Kidney epithelial cell (primary cell): Measurements from ENCODE around the gene OSCAR. TPM values are rescaled to one million over a fixed set of nuclear protein-coding genes. Genes with fewer than 3 reads are reported as not detected.
"Not testable (repeated sequence)": the region's sequence is repeated elsewhere in the genome, so short reads cannot be mapped to it uniquely, and the experiment has no call there.

Experiments used
- DNase-seq: peaks from one replicate; pipeline ENCODE4 v3.0.0-alpha.2; 2010; ENCODE audit warnings: low read depth
- H3K27me3 ChIP-seq: 2 replicates; pipeline ENCODE4 v1.6.0; 2011; ENCODE audit warnings: low read length; ENCODE audit not compliant: control insufficient read depth, insufficient read depth
- H3K36me3 ChIP-seq: 2 replicates; pipeline ENCODE4 v1.5.1; 2011; ENCODE audit warnings: low read length; ENCODE audit not compliant: control insufficient read depth, insufficient read depth
- H3K4me3 ChIP-seq: 2 replicates; pipeline ENCODE4 v1.5.1; 2011; ENCODE audit warnings: low read depth, mild to moderate bottlenecking, control low read depth, low read length
- total RNA-seq: library from RNA; depleted of rRNA; stranded (reverse); fragments of >200 nt; gene quantifications from 2 replicates; pipeline ENCODE4 v1.2.3, GENCODE V29; 2015
- TF ChIP-seq, protein P1 (sequence below): IDR thresholded peaks from 2 replicates; pipeline ENCODE4 v1.5.1; 2011; ENCODE audit warnings: mild to moderate bottlenecking, moderate library complexity, low read length, control low read depth, inconsistent platforms; ENCODE audit not compliant: insufficient read depth, poor library complexity, severe bottlenecking

OSCAR gene
- total RNA-seq, 1 donor from 2014 or later = 22.9 TPM

GRCh38 chr19:54096617-54097106 is 3.9 kb downstream of the OSCAR start:
- H3K36me3 ChIP-seq = no peaks in the 10 kb centered on the region
- peak overlapping the region; percentile 11 for H3K4me3 ChIP-seq
- peaks cover 7% of the 10 kb centered on the region for H3K27me3 ChIP-seq
- DNase-seq = no peak
- TF ChIP-seq, protein P1, sequence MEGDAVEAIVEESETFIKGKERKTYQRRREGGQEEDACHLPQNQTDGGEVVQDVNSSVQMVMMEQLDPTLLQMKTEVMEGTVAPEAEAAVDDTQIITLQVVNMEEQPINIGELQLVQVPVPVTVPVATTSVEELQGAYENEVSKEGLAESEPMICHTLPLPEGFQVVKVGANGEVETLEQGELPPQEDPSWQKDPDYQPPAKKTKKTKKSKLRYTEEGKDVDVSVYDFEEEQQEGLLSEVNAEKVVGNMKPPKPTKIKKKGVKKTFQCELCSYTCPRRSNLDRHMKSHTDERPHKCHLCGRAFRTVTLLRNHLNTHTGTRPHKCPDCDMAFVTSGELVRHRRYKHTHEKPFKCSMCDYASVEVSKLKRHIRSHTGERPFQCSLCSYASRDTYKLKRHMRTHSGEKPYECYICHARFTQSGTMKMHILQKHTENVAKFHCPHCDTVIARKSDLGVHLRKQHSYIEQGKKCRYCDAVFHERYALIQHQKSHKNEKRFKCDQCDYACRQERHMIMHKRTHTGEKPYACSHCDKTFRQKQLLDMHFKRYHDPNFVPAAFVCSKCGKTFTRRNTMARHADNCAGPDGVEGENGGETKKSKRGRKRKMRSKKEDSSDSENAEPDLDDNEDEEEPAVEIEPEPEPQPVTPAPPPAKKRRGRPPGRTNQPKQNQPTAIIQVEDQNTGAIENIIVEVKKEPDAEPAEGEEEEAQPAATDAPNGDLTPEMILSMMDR = peak; percentile 31

DNA sequence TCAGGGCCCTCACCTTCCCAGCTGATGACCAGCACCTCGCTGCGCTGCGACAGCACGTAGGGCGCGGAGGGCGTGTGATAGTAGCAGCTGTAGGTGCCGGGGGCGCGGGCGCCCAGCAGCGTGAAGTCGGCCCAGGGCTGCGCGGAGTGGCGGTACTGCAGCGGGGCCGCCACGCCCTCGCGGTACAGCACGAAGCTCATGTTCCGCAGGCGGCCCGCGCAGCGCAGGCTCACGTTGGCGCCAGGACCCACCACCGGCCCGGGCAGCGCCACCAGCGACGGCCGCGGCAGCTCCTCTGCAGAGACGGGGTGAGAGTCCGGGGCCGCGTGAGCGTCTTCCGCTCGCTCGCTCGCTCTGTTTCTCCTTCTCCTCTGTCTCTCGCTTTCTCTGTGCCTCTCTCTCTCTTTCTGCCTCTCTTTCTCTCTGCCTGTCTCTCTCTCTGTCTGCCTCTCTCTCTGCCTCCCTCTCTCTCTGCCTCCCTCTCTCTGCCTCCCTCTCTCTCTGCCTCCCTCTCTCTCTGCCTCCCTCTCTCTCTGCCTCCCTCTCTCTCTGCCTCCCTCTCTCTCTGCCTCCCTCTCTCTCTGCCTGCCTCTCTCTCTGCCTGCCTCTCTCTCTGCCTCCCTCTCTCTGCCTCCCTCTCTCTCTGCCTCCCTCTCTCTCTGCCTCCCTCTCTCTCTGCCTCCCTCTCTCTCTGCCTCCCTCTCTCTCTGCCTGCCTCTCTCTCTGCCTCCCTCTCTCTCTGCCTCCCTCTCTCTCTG is 4.6 kb downstream of the OSCAR start:
- H3K4me3 ChIP-seq = peak overlapping the region; percentile 27
- H3K27me3 ChIP-seq, H3K36me3 ChIP-seq, DNase-seq: not testable (repeated sequence)

GRCh38 chr19:54095136-54095858 is 5.3 kb downstream of the OSCAR start:
- Histone ChIP-seq H3K4me3 (peak overlapping the region; percentile 27), H3K36me3 (no peaks in the 10 kb centered on the region), H3K27me3 (peaks cover 7% of the 10 kb centered on the region)
- TF ChIP-seq, protein P1 = no peak
- DNase-seq = no peak

DNA sequence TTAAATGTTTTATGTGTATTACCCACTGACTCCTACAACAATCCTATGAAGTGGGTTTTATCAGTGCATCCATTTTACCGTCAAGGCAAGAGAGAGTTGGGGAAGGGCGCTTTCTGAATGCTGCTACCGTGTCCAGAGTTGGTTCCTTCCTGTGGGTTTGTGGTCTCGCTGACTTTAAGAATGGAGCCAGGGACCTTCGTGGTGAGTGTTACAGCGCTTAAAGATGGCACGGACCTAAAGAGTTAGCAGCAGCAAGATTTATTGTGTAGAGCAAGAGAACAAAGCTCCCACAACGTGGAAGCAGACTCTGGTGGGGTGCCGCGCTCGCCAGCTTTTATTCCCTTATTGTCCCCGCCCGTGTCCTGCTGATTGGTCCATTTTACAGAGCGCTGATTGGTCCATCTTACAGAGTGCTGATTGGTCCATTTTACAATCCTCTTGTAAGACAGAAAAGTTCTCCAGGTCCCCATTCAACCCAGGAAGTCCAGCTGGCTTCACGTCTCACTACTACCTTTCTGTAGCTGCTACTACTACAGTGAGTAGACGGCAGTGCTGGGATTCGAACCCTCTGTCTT is 6.1 kb downstream of the OSCAR start:
- Histone ChIP-seq H3K4me3 (no peak overlapping the region), H3K27me3 (peaks cover 7% of the 10 kb centered on the region), H3K36me3 (no peaks in the 10 kb centered on the region)
- TF ChIP-seq, protein P1 = no peak
- no peak for DNase-seq

DNA sequence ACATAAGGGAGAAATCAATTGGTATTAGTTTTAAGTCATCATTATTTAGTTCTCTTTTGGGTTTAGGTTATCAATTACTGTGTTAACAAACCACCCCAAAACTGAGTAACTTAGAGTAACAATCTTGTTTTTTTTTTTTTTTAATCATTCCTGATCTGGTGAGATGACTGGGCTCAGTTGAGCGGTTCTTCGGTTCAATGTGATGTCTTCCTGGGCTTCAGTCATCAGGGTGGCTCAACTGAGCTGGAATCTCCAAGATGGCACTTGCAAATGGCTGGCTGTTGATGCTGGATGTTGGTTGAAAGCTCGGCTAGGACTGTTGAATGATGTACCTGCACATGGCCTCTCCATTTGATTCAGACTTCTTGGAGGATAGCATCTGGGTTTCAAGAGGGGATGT is 16.2 kb downstream of the OSCAR start:
- DNase-seq = no peak
- no peaks in the 10 kb centered on the region for H3K36me3 ChIP-seq
- H3K27me3 ChIP-seq = no peaks in the 10 kb centered on the region
- TF ChIP-seq, protein P1 = no peak
- H3K4me3 ChIP-seq = no peak overlapping the region

- H3K4me3 ChIP-seq = no peak within 1 kb of the TSS
- H3K27me3 ChIP-seq = no peaks in the 10 kb centered on the region
- no peaks in the 10 kb centered on the region for H3K36me3 ChIP-seq
- TF ChIP-seq, protein P1 = no peak
- no peak for DNase-seq
Measured at GRCh38 chr19:54081032-54081431, 19.6 kb downstream of the OSCAR start, which contains the start of gene TARM1. Gene TARM1 (minus strand): TSS chr19:54081365. CDS start chr19:54081340, 25 bp downstream.
